Ammon's horn (tissue), 1 donor: ENCODE data around the gene MRPL27.
"Not testable (repeated sequence)": the region's sequence is repeated elsewhere in the genome, so short reads cannot be mapped to it uniquely, and the experiment has no call there.

ENCODE experiments used
- DNase-seq: peaks from one replicate; pipeline ENCODE4 v3.0.0-alpha.2; 2016; ENCODE audit warnings: low spot score

MRPL27 gene

DNA sequence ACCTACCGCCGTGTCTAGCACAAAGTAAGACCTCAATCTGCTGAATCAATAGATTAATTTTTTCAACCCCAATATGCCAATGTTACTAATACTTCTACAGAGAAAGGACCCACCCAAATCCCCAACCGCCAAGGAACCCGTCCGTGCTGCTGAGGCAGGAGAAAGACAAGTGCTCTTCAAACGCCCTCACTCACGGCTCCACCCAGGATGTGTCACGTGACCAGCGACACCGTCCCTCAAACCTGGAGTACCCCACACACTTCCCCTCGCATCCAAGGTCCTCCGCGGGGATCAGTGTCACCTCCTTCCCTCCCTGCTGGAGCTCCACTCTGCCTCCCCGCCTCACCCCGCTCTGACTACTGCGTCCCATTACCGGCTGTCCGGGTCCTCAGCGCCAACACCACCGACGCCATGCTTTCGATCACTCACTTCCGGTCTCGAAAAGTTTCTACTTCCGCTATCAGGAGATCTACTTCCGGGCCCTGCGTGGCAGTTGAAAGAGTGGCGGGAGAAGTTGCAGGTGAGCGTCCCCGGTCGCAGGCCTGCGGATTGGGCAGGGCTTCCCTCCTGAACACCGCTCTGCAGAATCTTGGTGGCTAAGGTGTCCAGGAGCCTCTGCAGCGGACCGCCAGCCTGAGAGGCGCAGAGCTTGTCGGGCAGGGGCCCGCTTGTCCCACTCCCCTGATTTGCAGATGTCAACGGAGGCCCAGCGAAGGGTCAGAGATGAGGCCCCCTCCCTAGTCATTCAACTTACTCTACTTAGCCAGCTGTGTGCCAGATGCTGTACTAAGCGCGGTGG is at the start of gene MRPL27, which contains the start of gene EME1:
MRPL27 (minus strand) TSS at position 427 of the 799 bp plus-strand sequence; CDS start at position 413, 14 bp downstream.
EME1 (plus strand) TSS at position 472 of the 799 bp plus-strand sequence. CDS start 1,980 bp downstream, outside the sequence.
- DNase-seq = peak; percentile 95

DNA sequence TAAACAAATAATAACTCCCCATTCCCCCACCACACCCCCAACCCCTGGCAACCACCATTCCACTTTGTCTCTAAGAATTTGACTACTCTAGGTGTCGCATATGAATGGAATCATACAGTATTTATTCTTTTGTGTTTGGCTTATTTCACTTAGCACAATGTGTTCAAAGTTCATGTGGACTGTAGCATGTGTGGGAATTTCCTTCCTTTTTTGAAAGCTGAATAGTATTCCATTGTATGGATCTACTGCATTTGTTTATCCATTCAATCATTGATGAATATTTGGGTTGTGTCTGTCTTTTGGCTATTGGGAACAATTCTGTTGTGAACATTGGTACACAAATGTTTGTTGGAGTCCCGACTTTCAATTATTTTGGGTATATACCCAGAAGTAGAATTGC is 49.8 kb upstream of the MRPL27 start:
- DNase-seq = no peak

DNA sequence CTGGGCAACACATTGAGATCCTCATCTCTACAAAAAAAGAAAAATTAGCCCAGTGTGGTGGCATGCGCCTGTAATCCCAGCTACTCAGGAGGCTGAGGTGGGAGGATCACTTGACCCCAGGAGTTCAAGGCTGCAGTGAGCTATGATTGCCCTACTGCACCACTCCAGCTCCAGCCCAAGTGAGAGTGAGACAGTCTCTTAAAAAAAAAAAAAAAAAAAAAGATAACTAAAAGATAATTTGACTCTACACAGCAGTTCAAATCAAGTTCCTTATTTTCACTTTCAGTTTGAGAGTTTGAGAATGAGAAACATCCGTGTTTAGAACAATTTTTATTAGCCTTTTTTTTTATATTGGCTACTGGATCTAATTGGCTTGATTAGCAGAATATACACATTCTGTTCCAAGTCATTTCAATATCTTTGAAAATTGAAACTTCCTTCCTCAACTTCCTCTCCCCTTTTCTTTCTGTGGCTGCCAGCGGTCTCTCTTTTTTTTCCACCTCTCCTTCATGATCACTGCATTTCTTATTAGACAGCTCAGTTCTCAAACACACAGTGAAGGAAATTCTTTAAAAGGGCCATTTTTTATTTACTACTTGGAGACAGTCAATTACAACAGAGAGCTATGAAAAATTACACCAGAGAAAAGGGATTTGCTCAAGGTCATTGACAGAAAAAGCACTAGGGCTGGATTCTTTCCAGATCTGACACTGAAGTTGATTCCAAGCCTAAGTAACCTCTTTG is 48.5 kb upstream of the MRPL27 start:
- no peak for DNase-seq

DNA sequence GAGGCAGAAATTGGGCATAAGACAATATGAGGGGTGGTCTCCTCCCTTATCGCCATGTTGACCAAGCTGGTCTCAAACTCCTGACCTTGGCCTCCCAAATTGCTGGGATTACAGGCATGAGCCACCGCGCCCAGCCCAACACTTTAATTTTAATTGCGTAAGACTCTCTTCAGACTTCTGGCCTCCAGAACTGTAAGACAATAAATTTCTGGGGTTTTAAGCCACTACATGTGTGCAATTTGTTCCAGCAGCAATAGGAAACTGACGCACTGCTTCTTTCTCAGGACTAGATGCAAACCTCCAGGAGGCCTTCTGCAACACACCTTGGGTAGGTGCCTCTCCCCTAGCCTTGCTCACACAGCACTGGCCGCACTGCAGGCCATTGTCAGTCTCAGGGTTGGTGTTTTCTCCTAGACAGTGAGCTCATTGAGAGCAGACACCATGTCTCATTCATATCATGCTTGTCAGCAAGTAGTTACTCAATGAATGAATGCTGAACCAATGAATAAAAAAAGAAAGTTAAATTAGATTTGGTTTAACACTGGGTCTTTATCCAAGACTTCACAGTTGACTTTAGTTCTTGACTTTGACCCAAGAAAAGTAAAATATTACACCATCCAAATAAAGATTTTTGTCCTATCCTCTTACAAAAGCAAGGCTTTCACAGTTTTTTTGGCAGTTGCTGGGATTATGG is 47.6 kb upstream of the MRPL27 start:
- DNase-seq = no peak

DNA sequence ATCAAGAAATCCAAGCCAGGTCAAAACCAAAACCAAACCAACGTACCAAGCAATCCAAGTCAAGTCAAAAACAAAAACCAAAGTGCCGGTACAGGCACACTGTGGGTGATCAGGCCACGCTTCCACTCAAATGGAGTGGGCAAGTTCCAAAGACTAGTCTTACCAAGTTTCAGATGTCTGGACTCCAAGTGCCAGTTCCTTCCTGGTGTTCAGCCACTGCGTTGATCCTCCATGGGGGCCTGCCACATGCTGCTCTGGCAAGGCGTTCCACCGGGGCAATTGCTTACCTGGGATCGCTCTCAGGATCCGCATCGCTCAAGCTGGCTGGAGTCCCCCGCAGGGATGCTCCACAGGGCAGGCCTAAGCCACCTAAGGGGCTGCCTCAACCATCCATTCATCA is 46.6 kb upstream of the MRPL27 start:
- not testable (repeated sequence) for DNase-seq

DNA sequence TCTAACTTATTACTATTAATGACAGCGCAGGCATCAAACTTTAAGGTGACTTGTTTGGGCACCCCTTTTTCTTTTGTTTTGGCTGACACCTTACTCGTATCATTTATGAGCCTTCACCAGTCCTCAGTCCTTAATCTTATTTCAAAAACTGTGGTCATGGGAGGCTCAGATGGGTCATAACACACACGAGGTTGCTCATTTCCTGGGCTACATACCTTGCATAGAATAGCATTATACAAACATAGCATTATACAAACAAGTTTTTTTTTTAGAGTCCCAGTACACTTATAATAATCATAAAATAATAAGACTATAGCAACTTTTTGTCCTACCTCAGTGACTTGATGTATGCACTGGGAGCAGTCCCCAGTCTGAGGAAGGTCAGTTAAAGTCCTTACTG is 41.8 kb upstream of the MRPL27 start:
- no peak for DNase-seq

DNA sequence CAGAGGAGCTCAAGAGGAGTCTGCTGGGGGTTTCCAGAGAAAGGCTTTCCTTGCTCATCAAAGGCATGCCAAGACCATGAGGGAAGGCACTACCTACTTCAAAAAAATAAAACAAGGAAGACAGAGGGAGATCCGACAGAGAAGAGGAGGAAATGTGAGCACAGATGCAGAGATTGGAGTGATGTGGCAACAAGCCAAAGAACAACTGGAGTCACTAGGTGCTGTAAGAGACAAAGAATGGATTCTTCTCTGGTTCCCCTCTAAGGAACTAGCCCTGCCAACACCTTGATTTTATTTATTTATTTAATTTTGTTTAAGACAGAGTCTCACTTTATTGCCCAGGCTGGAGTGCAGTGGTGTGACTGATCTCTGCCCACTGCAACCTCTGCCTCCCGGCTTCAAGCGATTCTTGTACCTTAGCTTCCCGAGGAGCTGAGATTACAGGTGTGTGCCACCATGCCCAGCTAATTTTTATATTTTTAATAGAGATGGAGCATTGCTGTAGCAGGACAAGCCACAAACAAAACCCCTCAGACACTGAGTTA is 39.3 kb upstream of the MRPL27 start:
- DNase-seq = no peak

DNA sequence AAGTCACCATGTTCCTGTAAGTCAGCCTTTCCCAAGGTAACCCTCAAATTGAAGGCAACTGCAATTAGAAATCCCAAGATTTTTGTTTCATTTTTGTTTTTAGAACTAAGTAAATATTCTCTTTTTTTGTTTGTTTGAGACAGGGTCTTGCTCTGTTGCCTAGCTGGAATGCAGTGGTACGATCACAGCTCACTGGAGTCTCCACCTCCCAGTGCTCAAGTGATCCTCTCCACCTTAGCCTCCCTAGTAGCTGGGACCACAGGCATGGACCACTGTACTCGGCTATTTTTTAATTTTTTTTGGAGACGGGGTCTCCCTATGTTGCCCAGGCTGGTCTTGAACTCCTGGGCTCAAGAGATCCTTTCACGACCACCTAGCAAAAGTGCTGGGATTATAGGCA is 34.9 kb upstream of the MRPL27 start:
- DNase-seq = no peak

DNA sequence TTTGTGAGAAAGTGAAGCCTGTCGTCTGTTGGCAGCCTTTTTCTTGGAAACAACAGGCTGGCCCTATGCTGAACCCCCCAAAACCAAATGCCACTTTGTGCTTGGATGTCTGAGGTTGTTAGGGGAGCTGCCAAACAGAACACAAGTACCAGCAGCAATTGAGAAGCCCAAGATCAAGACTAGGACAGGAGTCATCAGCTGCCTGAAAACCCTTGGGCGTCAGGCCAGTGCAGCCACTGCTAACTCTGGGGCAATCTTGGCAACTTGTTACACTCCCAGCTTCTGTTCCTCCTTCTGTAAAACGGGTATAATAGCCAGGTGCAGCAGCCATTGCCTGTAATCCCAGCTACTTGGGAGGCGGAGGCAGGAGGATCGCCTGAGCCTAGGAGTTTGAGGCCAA is 33.6 kb upstream of the MRPL27 start:
- no peak for DNase-seq

DNA sequence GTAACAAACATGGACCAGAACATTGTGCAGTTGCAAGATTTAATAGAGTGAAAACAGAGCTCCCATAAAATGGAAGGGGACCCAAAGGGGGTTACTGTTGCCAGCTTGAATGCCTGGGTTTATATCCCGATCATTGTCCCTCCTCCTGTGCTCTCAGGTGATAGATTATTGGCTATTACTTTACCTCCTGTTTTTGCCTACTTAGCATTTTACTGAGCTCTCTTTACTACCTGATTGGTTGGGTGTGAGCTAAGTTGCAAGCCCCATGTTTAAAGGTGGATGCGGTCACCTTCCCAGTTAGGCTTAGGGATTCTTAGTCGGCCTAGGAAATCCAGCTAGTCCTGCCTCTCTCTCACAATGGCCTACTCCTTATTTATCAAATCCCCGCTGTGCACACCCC is 32.4 kb upstream of the MRPL27 start:
- not testable (repeated sequence) for DNase-seq

DNA sequence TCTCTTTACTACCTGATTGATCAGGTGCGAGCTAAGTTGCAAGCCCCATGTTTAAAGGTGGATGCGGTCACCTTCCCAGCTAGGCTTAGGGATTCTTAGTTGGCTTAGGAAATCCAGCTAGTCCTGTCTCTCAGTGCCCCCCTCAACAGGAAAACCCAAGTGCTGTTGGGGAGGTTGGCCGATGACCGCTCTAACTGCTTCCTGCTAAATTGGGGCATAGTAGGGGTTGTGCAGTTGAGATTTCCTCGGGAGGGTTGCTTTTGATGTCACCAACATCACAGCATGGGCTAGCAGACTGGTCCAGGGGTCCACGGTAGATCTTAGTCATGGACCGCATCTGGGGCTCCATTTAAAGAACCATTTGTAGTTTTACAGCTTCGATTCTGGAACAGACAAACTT is 26.6 kb upstream of the MRPL27 start:
- not testable (repeated sequence) for DNase-seq

DNA sequence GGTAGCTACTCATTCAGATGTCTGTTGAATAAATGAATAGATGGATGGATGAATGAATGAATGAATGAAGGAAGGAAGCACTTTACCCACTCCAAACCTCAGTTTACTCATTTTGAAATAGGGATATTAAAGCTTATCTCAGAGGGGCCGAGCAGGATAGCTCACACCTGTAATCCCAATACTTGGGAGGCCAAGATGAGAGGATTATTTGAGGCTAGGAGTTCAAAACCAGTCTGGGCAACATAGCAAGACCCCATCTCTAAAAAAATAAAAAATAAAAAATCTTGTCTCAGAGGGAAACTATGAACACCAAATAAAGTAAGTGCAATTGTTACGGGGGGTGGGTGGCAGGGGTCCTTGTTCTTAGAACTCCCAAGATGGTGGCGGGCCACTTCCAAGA is 25.7 kb upstream of the MRPL27 start:
- DNase-seq = not testable (repeated sequence)

DNA sequence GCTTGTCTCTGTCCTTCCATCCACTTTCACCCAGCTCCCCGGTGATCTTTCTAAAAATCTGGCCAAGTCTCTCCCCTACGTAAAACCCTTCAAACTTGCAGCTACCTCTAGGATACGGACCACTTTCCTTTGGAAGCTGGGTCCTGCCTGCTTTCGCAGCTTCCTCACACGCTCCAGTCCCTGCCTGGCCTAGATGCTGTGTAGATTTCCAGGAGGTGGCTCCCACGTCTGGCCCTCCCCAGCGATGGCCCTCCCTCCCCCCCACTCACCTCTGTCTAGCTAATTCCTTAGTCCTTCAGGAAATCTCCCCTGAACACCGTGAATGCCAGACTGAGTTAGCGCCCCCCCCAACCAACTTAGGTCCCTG is 24.9 kb upstream of the MRPL27 start:
- DNase-seq = no peak

DNA sequence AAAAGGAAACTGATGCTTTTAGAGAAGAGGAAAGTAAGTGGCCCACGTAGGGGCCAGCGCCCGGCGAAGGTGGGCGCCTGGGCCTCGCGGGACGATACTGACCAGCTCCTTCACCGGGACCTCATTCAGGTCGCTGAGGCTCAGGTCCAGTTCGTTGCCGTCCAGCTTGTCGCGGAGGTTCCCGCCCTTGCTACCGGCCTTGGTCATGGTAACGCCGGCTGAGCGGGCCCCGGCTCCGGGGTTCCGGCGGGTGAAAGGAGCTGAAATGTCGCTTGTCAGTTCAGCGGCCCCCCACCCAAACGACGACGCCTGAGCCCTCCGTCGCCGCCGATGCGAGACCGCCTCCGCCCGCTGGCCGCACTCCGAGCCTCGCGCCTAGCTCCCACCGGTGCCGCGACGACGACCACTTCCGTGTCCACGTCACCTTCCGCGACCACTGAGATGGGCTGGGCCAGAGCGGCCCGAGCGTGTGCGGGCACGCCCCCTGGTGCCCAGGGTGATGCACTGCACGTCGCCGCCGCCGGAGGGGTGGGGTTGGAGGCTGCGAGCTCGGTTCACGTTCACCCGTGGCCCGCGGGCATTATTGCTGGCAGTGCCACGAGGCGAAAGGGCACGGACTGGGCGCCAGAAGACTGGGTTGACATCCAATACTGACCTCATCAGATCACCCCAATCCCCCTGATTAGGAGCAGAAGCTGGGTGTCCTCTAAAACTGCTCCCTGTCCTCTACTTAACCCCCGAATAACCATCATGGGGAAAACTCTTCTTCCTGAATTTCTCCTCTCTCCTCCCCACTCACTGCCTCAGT is 24.3 kb upstream of the MRPL27 start, which contains the start of gene LRRC59:
LRRC59 (minus strand) TSS at position 413 of the 808 bp plus-strand sequence; CDS start at position 207, 206 bp downstream.
- DNase-seq = peak; percentile 89

DNA sequence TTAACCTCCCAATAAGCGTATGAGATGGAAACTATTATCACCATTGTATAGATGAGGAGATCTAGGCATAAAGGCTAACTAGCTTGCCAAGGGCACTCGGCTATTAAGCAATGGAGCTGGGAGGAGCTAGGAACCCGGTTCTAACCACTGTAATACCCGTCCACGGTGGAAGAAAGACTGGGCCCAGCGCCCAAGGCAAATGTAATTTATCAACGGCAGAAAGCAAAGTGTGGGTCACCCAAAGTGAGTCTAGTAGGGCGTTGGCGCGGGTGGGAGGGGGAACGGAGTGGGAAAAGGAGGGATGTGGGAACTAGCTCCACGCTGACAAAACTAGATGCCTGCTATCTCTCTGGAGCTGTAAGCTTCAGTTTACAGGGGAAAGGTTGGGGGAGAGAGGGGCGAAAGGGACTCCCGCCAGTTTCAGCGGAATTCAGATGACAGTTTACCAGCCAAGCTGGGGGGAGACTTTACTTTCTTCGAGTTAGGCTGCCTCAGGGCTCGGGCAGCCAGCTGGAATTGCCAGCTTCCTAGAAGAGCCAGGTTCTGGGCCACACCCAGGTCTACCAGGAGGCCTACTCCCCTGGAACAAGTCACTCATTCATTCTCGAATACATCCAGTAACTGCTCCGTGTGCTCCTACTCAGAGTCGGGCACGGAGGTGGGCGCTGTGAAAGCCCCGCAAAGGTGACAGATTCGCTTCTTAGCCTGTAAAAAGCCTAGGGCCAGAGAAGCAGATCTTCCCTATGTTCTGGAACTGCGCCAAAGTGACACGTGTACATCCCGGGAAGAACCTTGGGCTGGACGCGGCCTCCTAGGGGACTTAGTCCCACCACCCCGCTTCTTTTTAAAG is 23.5 kb upstream of the MRPL27 start:
- DNase-seq = no peak

DNA sequence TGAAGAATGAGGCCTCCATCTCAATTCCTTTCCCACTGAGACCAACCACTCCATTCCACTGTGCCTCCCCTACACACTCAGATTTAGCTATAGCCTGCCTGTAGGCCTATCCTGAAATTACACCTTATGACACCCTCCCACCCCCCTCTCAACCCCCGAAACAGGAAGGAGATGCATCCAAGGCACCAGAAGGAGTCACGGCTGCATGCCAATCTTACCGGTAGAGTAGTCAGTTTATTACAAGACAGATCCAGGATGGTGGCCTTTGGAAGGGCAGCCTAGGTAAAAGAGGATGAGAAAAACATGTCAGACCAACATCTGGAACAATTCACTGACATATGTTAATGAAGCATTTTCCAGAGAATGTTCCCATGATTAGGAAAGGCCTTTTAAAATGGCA is 21.7 kb upstream of the MRPL27 start:
- DNase-seq = no peak

DNA sequence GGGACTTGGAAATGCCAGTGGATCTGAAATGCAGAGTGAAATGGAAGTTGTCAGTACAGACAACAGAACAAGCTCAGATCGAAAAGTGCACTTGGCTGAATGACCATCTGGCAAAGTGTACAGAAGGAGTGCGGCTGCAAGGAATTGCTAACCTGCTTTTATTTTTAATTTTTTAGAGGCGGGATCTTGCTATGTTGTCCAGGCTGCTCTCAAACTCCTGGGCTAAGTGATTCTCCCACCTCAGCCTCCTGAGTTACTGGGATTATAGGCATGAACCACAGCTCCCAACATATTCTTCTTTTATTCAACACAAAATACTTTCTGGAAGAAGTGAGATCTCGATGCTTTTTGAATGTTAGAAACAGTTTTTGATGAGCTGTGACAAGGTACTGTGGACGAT is 20.7 kb upstream of the MRPL27 start:
- no peak for DNase-seq

DNA sequence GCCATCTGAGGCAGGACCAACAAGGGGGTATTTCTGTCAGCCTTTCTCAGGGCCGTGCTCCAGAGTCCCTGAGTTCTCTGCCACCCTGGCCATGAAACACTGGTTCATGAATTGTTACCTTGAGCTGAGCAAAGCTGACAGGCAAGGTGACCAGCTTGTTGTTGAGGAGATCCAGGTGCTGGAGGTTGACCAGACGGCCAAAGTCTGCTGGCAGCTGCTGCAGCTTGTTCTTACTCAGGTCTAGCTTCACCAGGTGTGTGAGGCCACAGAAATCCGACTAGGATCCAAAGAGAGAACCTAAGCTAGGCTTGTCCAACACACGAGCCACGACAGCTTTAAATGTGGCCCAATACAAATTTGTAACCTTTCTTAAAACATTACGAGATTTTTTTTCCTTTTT is 19.6 kb upstream of the MRPL27 start:
- DNase-seq = no peak

DNA sequence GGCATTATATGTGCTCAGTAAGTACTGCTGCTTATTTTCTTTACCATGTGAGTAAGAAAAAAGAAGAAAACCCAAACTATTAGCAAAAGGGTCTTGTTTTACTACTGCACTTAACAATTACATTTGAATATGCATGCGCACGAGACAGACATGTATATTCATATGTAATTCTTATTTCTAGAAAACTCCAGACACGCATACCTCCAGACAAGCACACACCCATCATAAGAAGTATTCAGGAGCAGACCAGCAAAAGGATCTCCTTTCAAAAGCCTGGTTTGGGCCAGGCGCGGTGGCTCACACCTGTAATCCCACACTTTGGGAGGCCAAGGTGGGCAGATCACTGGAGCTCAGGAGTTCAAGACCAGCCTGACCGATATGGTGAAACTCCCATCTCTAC is 16.6 kb upstream of the MRPL27 start:
- no peak for DNase-seq

DNA sequence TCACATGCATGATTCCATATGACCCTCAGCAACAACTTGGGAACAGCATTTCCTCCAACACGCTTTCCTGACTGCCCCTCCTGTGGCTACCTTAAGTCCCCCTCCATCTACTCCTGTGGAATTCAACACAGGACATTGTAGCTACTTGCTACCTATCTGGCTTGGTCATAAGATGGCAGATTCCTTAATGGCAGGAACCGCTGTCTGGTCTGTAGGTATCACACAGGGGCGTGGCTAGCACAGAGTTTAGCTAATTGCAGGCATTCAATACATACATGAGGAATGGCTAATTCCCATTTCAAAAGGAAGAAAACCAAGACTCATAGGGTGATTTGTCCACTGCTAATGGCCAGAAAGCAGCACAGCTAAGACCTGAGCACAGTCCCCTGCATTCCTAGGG is 15.7 kb upstream of the MRPL27 start:
- DNase-seq = no peak

DNA sequence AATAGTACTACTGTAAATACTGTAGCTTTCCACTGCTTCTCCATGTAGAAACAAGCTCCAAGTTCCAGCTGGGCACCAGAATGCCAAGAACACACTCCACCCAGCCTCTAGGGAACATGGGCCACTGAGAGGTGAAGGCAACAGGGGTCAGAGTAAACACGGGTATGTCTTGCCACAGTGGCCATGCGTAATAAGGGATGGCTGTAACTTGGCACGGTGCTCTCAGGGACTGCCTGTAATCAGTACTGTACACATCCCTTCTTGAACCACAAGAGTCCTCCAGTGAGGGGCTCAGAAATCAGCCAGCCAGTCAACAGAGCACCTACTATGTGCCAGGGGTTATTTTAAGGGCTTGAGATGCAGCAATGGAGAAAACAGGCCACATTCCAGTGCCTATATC is 13.5 kb upstream of the MRPL27 start:
- no peak for DNase-seq
